ENCODE results near the gene GLG1.

GRCh38 chr16:74469946-74470478 is 136.9 kb downstream of the GLG1 start:
- TF ChIP-seq POLR2AphosphoS5 (IDR thresholded peaks at IDR 0.05) (no peak), CTCF (IDR thresholded peaks at IDR 0.05) (no peak), POLR2A (IDR thresholded peaks at IDR 0.05) (no peak), EP300 (IDR thresholded peaks at IDR 0.05) (no peak)
